Hepatocyte (in vitro differentiated cells): ENCODE measurements around the gene ZNF444.
"Not testable (repeated sequence)": the region's sequence is repeated elsewhere in the genome, so short reads cannot be mapped to it uniquely, and the experiment has no call there.

Experiments
- EZH2 ChIP-seq: fragments of 200-600 bp; sonication (generic); IDR thresholded peaks from 2 replicates; pipeline ENCODE4 v1.6.1; 2016; ENCODE audit warnings: antibody characterized with exemption, mild to moderate bottlenecking, borderline replicate concordance
- EZH2phosphoT487 ChIP-seq: fragments of 200-600 bp; sonication (generic); IDR thresholded peaks from one replicate; pipeline ENCODE4 v1.6.1; 2018; ENCODE audit warnings: antibody characterized with exemption, mild to moderate bottlenecking, low read depth, moderate library complexity; ENCODE audit not compliant: unreplicated experiment, severe bottlenecking
- TF ChIP-seq, protein P1 (sequence below): fragments of 200-600 bp; sonication (generic); IDR thresholded peaks from 2 replicates; pipeline ENCODE4 v1.5.1; 2016; ENCODE audit warnings: antibody characterized with exemption, mild to moderate bottlenecking; ENCODE audit not compliant: poor library complexity

DNA sequence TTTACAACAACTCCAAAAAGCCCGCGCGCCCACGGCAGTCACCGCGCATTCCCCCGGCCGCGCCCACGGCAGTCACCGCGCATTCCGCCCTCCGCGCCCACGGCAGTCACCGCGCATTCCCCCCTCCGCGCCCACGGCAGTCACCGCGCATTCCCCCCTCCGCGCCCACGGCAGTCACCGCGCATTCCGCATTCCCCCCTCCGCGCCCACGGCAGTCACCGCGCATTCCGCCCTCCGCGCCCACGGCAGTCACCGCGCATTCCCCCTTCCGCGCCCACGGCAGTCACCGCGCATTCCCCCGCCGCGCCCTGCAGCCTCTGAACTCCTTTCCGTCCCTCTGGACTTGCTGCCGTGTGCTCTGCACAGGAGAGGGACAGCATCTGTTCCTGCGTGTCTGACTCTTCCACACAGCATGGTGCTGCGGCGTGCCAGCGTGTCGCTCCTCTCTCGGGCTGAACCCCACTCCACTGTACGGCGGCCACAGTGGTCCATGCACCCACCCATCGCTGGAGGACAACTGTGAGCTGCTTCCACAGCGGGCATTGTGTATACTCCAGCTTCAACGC is 35.2 kb upstream of the ZNF444 start:
- TF ChIP-seq, protein P1, sequence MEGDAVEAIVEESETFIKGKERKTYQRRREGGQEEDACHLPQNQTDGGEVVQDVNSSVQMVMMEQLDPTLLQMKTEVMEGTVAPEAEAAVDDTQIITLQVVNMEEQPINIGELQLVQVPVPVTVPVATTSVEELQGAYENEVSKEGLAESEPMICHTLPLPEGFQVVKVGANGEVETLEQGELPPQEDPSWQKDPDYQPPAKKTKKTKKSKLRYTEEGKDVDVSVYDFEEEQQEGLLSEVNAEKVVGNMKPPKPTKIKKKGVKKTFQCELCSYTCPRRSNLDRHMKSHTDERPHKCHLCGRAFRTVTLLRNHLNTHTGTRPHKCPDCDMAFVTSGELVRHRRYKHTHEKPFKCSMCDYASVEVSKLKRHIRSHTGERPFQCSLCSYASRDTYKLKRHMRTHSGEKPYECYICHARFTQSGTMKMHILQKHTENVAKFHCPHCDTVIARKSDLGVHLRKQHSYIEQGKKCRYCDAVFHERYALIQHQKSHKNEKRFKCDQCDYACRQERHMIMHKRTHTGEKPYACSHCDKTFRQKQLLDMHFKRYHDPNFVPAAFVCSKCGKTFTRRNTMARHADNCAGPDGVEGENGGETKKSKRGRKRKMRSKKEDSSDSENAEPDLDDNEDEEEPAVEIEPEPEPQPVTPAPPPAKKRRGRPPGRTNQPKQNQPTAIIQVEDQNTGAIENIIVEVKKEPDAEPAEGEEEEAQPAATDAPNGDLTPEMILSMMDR = not testable (repeated sequence)
- TF ChIP-seq EZH2phosphoT487, EZH2: not testable (repeated sequence)
